IMR-90 (cell line): Measurements from ENCODE around the gene ATXN1. TPM values are rescaled to one million over a fixed set of nuclear protein-coding genes. Genes with fewer than 3 reads are reported as not detected.

Experiments used
- ATAC-seq: fragments of 200-7000 bp; cut with Tn5 transposase; 2 replicates; pipeline ENCODE4 v1.9.1; 2020; ENCODE audit warnings: low read depth, mild to moderate bottlenecking, moderate library complexity
- BruUV-seq: library from RNA; stranded (reverse); fragments of 400-500 nt; replicated peaks from 2 replicates; lab custom pipeline; 2021; lab: Mats Ljungman, UMichigan
- CTCF ChIA-PET: fragments of 300-600 bp; formaldehyde crosslinking; extraction: SDS; loops from one replicate; lab custom pipeline; 2021; ENCODE audit warnings: antibody characterized with exemption; lab: Yijun Ruan, JAX
- POLR2A ChIA-PET: fragments of 300-600 bp; sonication (Branson Sonifier 250); formaldehyde crosslinking; loops from one replicate; lab custom pipeline; 2022; ENCODE audit warnings: antibody characterized with exemption; ENCODE audit not compliant: unreplicated experiment; lab: Charles Lee
- DNase-seq: peaks from one replicate; pipeline ENCODE4 v3.0.0; 2013
- H2AFZ ChIP-seq: replicated peaks from 2 replicates; pipeline ENCODE3; 2013; ENCODE audit warnings: low read length, mild to moderate bottlenecking; ENCODE audit not compliant: poor library complexity
- H2AK5ac ChIP-seq: 2 replicates; pipeline ENCODE4 v1.6.1; 2013; ENCODE audit warnings: low read depth, low read length, inconsistent platforms
- H2AK9ac ChIP-seq: replicated peaks from 2 replicates; pipeline ENCODE3; 2013; ENCODE audit warnings: mild to moderate bottlenecking, low read depth, low read length, moderate library complexity; ENCODE audit not compliant: poor library complexity
- H2BK120ac ChIP-seq: 2 replicates; pipeline ENCODE4 v1.6.1; 2013; ENCODE audit warnings: low read depth, low read length, inconsistent platforms
- H2BK15ac ChIP-seq: 3 replicates; pipeline ENCODE4 v1.6.1; 2013; ENCODE audit warnings: low read depth, low read length, inconsistent platforms
- H2BK20ac ChIP-seq: 2 replicates; pipeline ENCODE4 v1.6.1; 2013; ENCODE audit warnings: low read depth, mild to moderate bottlenecking, inconsistent platforms, low read length, moderate library complexity
- H2BK5ac ChIP-seq: 2 replicates; pipeline ENCODE4 v1.6.1; 2013; ENCODE audit warnings: mild to moderate bottlenecking, low read depth, low read length, inconsistent platforms; ENCODE audit not compliant: poor library complexity, severe bottlenecking
- H3K14ac ChIP-seq: replicated peaks from 2 replicates; pipeline ENCODE4 v1.6.1; 2013; ENCODE audit warnings: low read depth, low read length, inconsistent platforms
- H3K18ac ChIP-seq: 2 replicates; pipeline ENCODE4 v1.6.1; 2013; ENCODE audit warnings: low read depth, low read length, control low read depth
- H3K23ac ChIP-seq: 2 replicates; pipeline ENCODE4 v1.6.1; 2013; ENCODE audit warnings: low read depth, low read length, inconsistent platforms
- H3K27ac ChIP-seq: 2 replicates; pipeline ENCODE4 v1.5.1; 2013; ENCODE audit warnings: mild to moderate bottlenecking, control low read depth, low read length; ENCODE audit not compliant: insufficient read depth
- H3K27me3 ChIP-seq: 2 replicates; pipeline ENCODE4 v1.6.1; 2013; ENCODE audit warnings: low read length; ENCODE audit not compliant: control insufficient read depth, insufficient read depth
- H3K36me3 ChIP-seq: 2 replicates; pipeline ENCODE4 v1.6.1; 2013; ENCODE audit warnings: low read length, mixed read lengths; ENCODE audit not compliant: control insufficient read depth, insufficient read depth
- H3K4ac ChIP-seq: 2 replicates; pipeline ENCODE4 v1.6.1; 2013; ENCODE audit warnings: low read depth, low read length, inconsistent platforms
- H3K4me1 ChIP-seq: 2 replicates; pipeline ENCODE4 v1.6.1; 2013; ENCODE audit warnings: low read length, mixed read lengths; ENCODE audit not compliant: control insufficient read depth, insufficient read depth
- H3K4me2 ChIP-seq: 2 replicates; pipeline ENCODE4 v1.6.1; 2013; ENCODE audit warnings: low read depth, mild to moderate bottlenecking, control low read depth, low read length, moderate library complexity
- H3K4me3 ChIP-seq: 2 replicates; pipeline ENCODE4 v1.5.1; 2013; ENCODE audit warnings: low read depth, mild to moderate bottlenecking, control low read depth, low read length, moderate library complexity; ENCODE audit not compliant: insufficient read depth
- H3K56ac ChIP-seq: 2 replicates; pipeline ENCODE4 v1.6.1; 2013; ENCODE audit warnings: low read length, inconsistent platforms; ENCODE audit not compliant: insufficient read depth; ENCODE audit errors: extremely low read depth
- H3K79me1 ChIP-seq, 2 experiments: 2 replicates each; pipeline ENCODE4 v1.6.1; 2013; ENCODE audit warnings: low read length in 2 of 2, inconsistent platforms in 1 of 2, low read depth in 1 of 2
- H3K9ac ChIP-seq: 2 replicates; pipeline ENCODE4 v1.6.1; 2013; ENCODE audit warnings: low read depth, low read length, control low read depth
- H3K9me1 ChIP-seq: 2 replicates; pipeline ENCODE4 v1.6.1; 2013; ENCODE audit warnings: low read length, inconsistent platforms; ENCODE audit not compliant: insufficient read depth
- H3K9me3 ChIP-seq: 2 replicates; pipeline ENCODE4 v1.6.1; 2013; ENCODE audit warnings: low read length; ENCODE audit not compliant: control insufficient read depth, insufficient read depth
- H4K20me1 ChIP-seq: 2 replicates; pipeline ENCODE4 v1.6.1; 2013; ENCODE audit warnings: low read length, inconsistent platforms; ENCODE audit not compliant: insufficient read depth
- H4K5ac ChIP-seq: 2 replicates; pipeline ENCODE4 v1.6.1; 2013; ENCODE audit warnings: mild to moderate bottlenecking, low read depth, low read length, control low read depth
- H4K8ac ChIP-seq, 2 experiments: 2 replicates each; pipeline ENCODE4 v1.6.1; 2013; ENCODE audit warnings: low read depth in 2 of 2, low read length in 2 of 2, control low read depth in 1 of 2, inconsistent platforms in 1 of 2
- H4K91ac ChIP-seq: 2 replicates; pipeline ENCODE4 v1.6.1; 2013; ENCODE audit warnings: low read depth, low read length, inconsistent platforms; ENCODE audit not compliant: insufficient read depth
- BHLHE40 ChIP-seq: fragments of 150-350 bp; IDR thresholded peaks from 2 replicates; pipeline ENCODE4 v1.6.1; 2016; ENCODE audit warnings: mild to moderate bottlenecking, low read depth, low read length
- CEBPB ChIP-seq: IDR thresholded peaks from 2 replicates; pipeline ENCODE4 v1.6.1; 2012; ENCODE audit warnings: low read depth, low read length, improper control_type of control experiment
- CHD1 ChIP-seq: IDR thresholded peaks from 2 replicates; pipeline ENCODE4 v1.6.1; 2012; ENCODE audit warnings: low read depth, low read length, improper control_type of control experiment
- FOS ChIP-seq: fragments of 150-350 bp; IDR thresholded peaks from 2 replicates; pipeline ENCODE4 v1.6.1; 2016; ENCODE audit warnings: low read depth, low read length
- MAFK ChIP-seq: IDR thresholded peaks from 2 replicates; pipeline ENCODE4 v1.6.1; 2012; ENCODE audit warnings: low read depth, low read length, improper control_type of control experiment
- MXI1 ChIP-seq: IDR thresholded peaks from 2 replicates; pipeline ENCODE4 v1.6.1; 2012; ENCODE audit warnings: low read depth, mild to moderate bottlenecking, low read length, moderate library complexity, borderline replicate concordance
- NFE2L2 ChIP-seq: fragments of 150-350 bp; IDR thresholded peaks from 2 replicates; pipeline ENCODE4 v1.6.1; 2016; ENCODE audit warnings: low read depth, mild to moderate bottlenecking, low read length
- POLR2A ChIP-seq: IDR thresholded peaks from 2 replicates; pipeline ENCODE4 v1.6.1; 2012; ENCODE audit warnings: mild to moderate bottlenecking, low read depth, low read length
- RAD21 ChIP-seq: IDR thresholded peaks from 2 replicates; pipeline ENCODE4 v1.6.1; 2012; ENCODE audit warnings: low read length, improper control_type of control experiment
- RCOR1 ChIP-seq: IDR thresholded peaks from 2 replicates; pipeline ENCODE4 v1.6.1; 2012; ENCODE audit warnings: mild to moderate bottlenecking, low read length, improper control_type of control experiment; ENCODE audit not compliant: insufficient replicate concordance
- RFX5 ChIP-seq: IDR thresholded peaks from 2 replicates; pipeline ENCODE4 v1.8.0; 2012; ENCODE audit warnings: low read depth, mild to moderate bottlenecking, low read length, moderate library complexity
- SMC3 ChIP-seq: fragments of 150-350 bp; IDR thresholded peaks from 2 replicates; pipeline ENCODE4 v1.6.1; 2016; ENCODE audit warnings: low read depth, mild to moderate bottlenecking, antibody characterized with exemption, low read length, moderate library complexity
- WGBS, 2 experiments: methylation state at CpG; one replicate each; pipeline versions ENCODE4 v1.1.5 to v1.1.7; 2013; ENCODE audit warnings: missing lambda C conversion rate in 2 of 2; ENCODE audit not compliant: insufficient read length in 1 of 2; ENCODE audit errors: extremely low coverage in 2 of 2; 5-methylcytosine and 5-hydroxymethylcytosine counted together
- dilution Hi-C: fragments of 300-500 bp; cut with HindIII; formaldehyde crosslinking; loops from one replicate; pipeline ENCODE4 v1.14.3; 2018; ENCODE audit warnings: low sequenced_read_pairs; ENCODE audit not compliant: unreplicated experiment
- in situ Hi-C: fragments of 300-500 bp; cut with MboI; formaldehyde crosslinking; loops from 3 replicates; pipeline ENCODE4 v1.14.3; 2019; ENCODE audit warnings: low sequenced_read_pairs, inconsistent platforms, mixed read lengths
- intact Hi-C: fragments of 100-400 bp; cut with micrococcal nuclease; formaldehyde crosslinking; loops from 2 replicates; pipeline ENCODE4 v1.10.0; 2022
- polyA plus RNA-seq, 3 experiments: library from polyadenylated mRNA; depleted of rRNA; stranded (reverse); fragments of >200 nt; gene quantifications; 2 replicates each; pipeline ENCODE4 v1.2.3, GENCODE V29; 2012; ENCODE audit warnings: low replicate concordance in 1 of 3
- total RNA-seq: library from RNA; depleted of rRNA; stranded (reverse); fragments of >200 nt; gene quantifications from 2 replicates; pipeline ENCODE4 v1.2.3, GENCODE V29; 2012
- TF ChIP-seq, protein P1 (sequence below): fragments of 150-350 bp; IDR thresholded peaks from 2 replicates; pipeline ENCODE4 v1.6.1; 2016; ENCODE audit warnings: low read depth, mild to moderate bottlenecking, low read length, moderate library complexity, borderline replicate concordance
- TF ChIP-seq, protein P2 (sequence below): conservative IDR thresholded peaks from 2 replicates; pipeline ENCODE4 v1.5.1; 2012; ENCODE audit warnings: mild to moderate bottlenecking, low read depth, low read length, improper control_type of control experiment
- TF ChIP-seq, protein P3 (sequence below): fragments of 150-350 bp; IDR thresholded peaks from 2 replicates; pipeline ENCODE4 v1.6.1; 2017; ENCODE audit warnings: mild to moderate bottlenecking, antibody characterized with exemption, low read length, low read depth

ATXN1 gene
- total and polyA plus RNA-seq, 2 of the 4 experiments (the other 2 are of a cell fraction): 7.3 to 11.1 TPM

DNA sequence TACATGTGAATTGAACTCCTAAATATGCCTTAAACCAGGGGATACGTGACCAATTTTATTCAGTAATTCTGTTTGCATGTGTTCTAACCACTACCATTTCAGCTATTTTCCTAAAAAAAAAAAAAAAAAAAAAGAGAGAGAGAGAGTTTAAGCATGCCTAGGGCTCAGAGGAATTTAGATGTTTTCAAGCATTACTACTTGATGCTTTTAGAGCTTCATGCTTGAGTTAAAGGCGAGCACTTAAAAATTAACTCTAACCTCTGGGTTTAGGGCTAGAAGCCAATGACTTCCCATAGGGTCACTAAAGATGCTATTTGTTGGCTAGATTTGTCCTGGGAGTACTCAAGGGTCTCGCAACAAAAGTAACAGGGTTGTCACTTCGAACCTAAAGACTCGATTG is 217.7 kb downstream of the ATXN1 start:
- Histone ChIP-seq H3K18ac (no peak overlapping the region), H4K8ac (no peak overlapping the region), H2AK5ac (no peak overlapping the region), H3K4me3 (no peak overlapping the region), H3K36me3 (peaks cover 10% of the 10 kb centered on the region), H2BK120ac (no peak overlapping the region), H3K14ac (no peak overlapping the region), H3K56ac (no peak overlapping the region), H3K9me3 (no peaks in the 10 kb centered on the region), H2AFZ (no peak overlapping the region), H2BK20ac (no peak overlapping the region), H2BK15ac (no peak overlapping the region), H3K9ac (no peak overlapping the region), H3K27ac (no peak overlapping the region), H3K79me1 (peaks cover 5 to 11% of the 10 kb centered on the region in 2 experiments; a peak in 3 of 4 replicates), H3K4me2 (no peak overlapping the region), H3K23ac (peak overlapping the region; percentile 69; the same call in 1 of the 2 replicates), H3K9me1 (peaks cover 4% of the 10 kb centered on the region; the same call in 1 of the 2 replicates), H2BK5ac (no peak overlapping the region), H4K5ac (no peak overlapping the region), H2AK9ac (no peak overlapping the region), H4K20me1 (peaks cover 4% of the 10 kb centered on the region; the same call in 1 of the 2 replicates), H3K4ac (no peak overlapping the region), H3K27me3 (no peaks in the 10 kb centered on the region), H3K4me1 (peaks cover 3% of the 10 kb centered on the region), H4K91ac (no peak overlapping the region)
- dilution Hi-C loops (no loop called here), intact Hi-C loops (no loop called here), in situ Hi-C loops (no loop called here)
- BruUV-seq: no TSS peak
- ATAC-seq (no peak), DNase-seq (no peak)
- no CpG with 5 or more reads among the region's 5 CpGs for WGBS, 2 experiments
- CTCF ChIA-PET: interaction anchor here (2.0 kb wide), 1 partner anchor 220 kb away, joined by 6 read pairs; no protein-coding TSS in a partner anchor
- POLR2A ChIA-PET: no interaction called here
- no peak for TF ChIP-seq CHD1
- TF ChIP-seq, protein P1, sequence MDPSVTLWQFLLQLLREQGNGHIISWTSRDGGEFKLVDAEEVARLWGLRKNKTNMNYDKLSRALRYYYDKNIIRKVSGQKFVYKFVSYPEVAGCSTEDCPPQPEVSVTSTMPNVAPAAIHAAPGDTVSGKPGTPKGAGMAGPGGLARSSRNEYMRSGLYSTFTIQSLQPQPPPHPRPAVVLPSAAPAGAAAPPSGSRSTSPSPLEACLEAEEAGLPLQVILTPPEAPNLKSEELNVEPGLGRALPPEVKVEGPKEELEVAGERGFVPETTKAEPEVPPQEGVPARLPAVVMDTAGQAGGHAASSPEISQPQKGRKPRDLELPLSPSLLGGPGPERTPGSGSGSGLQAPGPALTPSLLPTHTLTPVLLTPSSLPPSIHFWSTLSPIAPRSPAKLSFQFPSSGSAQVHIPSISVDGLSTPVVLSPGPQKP: no peak
- no peak for TF ChIP-seq MAFK
- no peak for TF ChIP-seq POLR2A
- no peak for TF ChIP-seq NFE2L2
- TF ChIP-seq, protein P2, sequence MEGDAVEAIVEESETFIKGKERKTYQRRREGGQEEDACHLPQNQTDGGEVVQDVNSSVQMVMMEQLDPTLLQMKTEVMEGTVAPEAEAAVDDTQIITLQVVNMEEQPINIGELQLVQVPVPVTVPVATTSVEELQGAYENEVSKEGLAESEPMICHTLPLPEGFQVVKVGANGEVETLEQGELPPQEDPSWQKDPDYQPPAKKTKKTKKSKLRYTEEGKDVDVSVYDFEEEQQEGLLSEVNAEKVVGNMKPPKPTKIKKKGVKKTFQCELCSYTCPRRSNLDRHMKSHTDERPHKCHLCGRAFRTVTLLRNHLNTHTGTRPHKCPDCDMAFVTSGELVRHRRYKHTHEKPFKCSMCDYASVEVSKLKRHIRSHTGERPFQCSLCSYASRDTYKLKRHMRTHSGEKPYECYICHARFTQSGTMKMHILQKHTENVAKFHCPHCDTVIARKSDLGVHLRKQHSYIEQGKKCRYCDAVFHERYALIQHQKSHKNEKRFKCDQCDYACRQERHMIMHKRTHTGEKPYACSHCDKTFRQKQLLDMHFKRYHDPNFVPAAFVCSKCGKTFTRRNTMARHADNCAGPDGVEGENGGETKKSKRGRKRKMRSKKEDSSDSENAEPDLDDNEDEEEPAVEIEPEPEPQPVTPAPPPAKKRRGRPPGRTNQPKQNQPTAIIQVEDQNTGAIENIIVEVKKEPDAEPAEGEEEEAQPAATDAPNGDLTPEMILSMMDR: no peak
- TF ChIP-seq, protein P3, sequence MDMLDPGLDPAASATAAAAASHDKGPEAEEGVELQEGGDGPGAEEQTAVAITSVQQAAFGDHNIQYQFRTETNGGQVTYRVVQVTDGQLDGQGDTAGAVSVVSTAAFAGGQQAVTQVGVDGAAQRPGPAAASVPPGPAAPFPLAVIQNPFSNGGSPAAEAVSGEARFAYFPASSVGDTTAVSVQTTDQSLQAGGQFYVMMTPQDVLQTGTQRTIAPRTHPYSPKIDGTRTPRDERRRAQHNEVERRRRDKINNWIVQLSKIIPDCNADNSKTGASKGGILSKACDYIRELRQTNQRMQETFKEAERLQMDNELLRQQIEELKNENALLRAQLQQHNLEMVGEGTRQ: no peak
- no peak for TF ChIP-seq RFX5
- TF ChIP-seq MXI1: no peak
- TF ChIP-seq FOS: no peak
- TF ChIP-seq CEBPB: no peak
- no peak for TF ChIP-seq BHLHE40
- no peak for TF ChIP-seq RAD21
- no peak for TF ChIP-seq SMC3
- TF ChIP-seq RCOR1: no peak
